ENCODE data around the gene METTL25B.

The METTL25B gene

DNA sequence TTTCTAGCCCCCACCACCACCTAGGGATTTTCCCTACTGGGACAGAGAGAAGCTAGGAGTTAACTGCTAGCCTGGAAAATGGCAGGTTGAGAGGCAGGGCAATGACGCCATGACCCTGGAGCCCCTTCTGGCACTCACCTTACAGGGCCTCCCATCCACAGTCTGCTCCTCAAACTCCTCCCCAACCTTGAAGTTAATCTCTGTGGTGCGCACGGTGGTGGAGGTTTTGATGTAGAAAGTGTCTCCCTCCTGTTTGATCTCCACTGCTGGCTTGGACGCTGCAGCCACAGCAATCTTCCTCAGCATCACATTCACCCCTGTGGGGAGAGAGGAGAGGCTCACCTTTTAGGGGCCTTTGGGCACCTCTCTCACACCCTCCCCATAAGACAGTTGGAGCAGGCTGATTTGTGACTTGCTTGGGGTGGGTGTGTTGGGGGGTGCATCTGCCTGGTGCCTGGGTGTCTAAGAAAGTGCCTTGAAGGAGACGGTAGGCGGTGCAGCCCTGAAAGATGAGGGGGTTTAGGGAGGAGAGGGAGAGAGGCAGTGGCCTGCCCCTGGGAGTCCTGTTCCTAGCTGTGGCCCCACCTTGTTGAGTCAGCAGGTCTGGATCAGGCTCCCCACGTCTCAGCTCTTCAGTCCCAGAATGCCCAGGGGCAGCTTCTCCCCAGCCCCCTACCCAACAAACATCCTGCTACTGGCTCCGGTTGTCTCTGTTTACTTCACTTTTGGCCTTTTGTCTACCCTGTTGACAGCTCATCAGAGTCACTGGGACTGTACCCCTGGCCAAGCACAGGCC, 27.3 kb upstream of the METTL25B start:
- no peak for DNase-seq (ENCODE audit: low spot score)

DNA sequence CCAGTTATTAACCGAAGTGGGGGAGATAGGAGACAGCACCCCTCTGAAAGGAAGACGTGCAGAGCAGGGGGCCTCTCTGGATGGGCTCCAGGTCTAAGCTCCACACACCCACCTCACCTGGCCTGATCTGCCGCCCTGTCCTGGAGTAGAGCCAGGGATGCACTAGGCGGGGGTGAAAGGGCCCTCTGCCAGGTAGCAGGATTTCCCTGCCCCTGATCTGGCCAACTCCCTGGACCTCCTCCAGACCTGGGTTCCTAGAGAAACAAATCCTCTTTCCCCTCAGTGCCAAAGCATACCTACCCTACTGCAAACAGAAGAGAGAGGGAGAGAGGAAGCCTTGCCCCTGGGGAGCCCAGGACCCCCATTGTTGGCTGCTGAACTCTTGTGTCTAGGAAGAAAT, 24.9 kb upstream of the METTL25B start:
- DNase-seq (ENCODE audit: low spot score), result no peak

DNA sequence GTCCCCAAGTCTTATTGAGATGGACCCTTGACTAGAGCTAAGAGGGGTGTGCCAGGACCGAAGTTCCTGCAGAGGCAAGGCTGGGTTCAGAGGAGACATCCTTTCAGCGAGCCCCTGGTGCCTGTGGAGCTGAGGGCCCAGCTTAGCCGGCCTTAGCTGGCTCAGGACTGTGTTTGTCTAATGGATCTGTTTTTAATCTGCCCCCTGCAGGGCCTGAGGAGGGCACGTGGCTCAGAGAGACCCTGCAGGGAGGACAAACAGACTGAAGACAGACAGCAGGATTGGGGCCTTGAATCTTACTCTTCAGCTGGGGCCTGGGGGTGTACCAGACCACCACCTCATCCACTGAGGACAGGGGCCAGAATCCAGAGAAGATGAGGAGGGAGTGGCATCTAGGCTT, 24.5 kb upstream of the METTL25B start:
- no peak for DNase-seq (ENCODE audit: low spot score)

DNA sequence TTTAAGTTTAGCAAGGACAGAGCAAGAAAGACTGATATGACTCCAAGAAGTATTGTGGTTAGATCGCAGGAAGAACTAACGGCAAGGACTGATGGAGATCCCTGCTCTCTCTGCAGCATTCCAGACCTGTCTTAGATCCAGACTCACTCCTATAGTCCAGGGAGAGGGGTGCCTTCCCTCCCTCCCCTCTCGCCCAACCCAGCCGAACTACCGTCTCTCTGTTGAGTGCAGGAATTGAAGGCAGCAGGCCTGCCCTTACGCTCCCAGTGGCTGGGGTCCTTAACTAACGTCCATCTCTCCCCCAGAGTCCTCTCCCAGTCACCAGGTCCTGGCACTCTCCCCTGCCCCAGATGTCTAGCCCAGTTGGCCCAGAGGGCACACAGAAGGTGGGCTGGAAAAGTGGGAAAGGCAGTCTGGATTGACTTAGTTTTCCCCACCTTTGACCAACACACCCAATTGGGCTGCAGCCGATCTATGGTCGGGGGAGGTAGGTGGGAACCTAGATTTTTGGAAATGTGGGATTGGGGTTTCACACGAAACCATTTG, 24.0 kb upstream of the METTL25B start:
- no peak for DNase-seq (ENCODE audit: low spot score)

DNA sequence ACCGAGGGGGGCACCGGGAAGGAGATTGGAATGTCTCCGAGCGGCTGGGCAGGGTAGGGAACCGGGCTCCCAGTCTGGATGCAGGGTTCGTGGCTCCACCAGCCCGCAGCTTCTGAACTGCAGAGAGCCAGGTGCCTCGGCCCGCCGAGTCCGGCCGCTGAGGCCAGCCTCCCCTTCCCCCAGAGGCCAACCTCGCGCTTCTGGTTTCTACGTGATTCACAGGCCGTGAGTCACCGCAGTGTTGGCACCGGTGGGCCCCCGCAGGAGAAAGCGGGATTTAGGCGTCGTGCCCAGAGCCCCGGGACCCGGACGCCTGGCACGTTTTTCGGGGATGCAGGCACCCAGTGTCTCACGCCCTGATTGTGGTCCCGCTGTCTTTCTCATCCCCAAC, 23.3 kb upstream of the METTL25B start:
- DNase-seq (ENCODE audit: low spot score), result peak; percentile 55

DNA sequence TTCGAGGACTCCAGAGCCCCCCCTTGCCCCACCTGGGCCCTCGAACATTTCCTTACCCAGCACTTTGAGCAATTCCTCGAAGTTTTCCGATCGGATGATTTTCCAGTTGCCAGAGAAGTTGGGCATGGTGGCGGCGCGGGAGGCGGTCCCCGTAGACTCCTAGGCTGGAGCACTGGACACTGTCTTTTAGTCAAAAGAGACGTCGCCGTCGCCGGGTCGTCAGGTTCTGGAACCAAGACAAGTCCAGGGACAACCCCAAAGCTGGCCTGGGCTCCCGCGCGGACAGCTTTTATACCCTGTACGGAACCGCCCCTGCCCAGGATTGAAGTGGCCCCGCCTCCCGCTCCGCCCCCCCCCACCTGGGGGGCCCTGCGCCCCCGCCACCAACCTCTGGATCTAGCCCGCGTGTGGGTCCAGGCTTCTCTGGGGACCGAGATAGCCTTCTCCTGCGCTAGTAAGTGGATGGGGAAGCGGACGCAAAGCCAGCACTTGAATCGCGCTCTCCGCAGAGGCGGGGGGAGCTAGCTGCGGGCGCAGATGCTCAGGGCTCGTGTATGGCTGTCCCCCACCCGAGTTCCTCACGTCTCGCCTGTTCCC, 22.9 kb upstream of the METTL25B start, which contains the start of gene CRABP2:
TSS of gene CRABP2 (minus strand) at position 263 of the 597 bp plus-strand sequence. CDS start at position 126, 137 bp downstream.
- peak; percentile 81 for DNase-seq (ENCODE audit: low spot score)

DNA sequence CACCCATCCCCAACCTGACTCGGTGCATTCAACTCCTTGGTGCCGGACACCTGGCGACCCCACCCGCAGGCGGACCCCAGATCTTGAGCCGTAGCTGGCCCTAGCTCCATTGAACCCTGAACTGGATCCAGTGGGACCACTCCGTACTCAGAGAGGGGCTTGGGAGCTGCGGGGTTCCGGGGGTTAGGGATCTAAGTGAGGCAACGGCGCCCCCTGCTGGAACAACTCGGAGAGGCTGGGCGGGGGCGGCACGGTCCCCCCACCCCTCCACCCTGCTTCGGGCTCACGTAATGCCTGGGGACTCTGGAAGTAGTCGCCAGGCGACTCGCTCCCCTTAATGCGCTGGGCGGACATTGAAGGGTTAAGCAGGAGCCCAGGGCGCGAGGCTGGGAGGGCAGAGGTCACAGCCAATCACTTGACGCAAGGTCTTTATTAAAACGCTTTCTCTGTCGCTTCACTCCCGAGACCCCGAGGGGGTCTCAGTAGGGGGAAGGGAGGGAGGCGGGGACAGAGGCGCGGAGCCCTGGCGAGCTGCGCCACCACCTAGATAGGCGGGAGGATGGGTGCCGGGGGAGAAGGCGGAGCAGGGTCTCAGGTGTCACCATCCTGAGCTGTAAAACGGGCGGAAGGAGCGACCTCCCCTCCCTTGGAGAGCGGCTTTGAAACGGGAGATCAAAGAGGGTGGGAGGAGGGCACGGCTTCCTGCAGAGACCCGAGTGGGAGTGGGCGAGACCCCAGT, 22.2 kb upstream of the METTL25B start:
- peak; percentile 87 for DNase-seq (ENCODE audit: low spot score)

DNA sequence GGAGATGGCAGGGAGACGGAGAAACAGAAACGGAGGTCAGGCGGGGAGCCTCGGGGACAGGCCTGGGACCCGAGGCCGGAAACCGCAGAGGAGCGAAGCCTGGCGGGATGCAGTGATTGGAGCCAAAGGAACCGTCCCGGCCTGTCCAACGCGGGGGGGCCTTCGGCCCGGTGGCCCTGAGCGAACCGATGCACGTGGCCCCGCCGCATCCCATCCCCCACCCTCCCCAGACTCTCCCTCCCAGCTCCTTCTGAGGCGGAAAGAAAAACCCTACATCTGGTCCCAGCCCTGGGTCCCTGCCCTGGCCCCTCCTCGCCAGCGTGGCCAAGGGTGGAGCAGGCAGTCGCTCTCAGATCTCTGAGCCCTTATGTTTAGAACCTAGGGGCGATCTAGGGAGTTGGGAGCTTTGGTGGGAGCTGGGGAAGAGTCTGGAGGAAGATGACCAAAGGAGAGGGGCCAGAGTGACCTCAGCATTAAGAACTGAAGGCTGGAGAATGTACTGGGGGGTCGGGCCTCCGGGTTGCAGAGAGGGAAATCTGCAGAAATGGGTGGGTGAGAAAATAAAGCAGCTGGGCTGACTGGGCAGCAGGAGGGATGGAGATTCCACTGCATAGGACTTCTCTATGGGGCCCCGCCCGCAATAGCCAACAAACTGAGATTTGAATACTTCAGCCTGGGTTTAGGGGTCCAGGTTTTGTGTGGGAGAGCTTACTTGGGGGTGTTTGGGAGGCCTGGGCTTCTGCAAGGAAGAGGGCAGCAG, 21.4 kb upstream of the METTL25B start:
- no peak for DNase-seq (ENCODE audit: low spot score)

DNA sequence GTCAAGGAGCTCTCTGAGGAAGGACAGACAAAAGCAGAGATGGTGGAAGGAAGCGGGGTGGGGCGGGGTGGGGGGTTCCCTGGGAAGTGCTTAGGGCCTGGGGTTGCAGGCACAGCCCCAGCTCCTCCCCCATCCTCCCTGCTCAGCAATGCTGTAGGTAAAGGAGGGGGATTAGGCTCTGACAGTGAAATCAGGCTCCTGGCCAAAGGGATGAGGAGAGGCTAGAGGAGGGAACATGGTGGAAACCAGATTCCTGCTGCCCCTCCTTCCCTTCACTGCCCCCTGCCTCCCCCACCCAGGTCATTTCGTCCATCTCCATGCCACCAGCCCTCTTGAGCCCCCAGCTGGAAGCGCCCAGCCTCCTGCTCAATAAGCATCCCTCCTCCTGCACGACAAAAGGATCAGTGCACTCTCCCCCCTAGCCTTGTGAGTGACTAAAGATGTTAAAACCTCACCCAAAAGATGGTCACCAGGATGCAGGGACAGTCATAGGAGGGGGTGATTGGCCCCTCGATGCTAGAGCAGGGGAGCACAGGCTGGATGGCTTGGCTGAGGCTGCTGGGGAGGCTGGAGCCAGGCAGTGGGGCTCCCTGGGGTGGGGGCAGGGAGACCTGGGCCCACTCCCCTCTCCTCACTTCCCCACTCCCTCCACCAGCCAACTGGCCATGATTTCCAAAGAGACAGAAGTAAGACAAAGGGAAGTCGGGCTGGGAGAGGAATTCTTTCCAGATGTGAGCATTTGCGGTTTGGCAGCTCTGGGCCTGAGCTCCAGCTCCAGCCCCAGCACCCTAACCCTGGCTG, 20.7 kb upstream of the METTL25B start:
- no peak for DNase-seq (ENCODE audit: low spot score)

DNA sequence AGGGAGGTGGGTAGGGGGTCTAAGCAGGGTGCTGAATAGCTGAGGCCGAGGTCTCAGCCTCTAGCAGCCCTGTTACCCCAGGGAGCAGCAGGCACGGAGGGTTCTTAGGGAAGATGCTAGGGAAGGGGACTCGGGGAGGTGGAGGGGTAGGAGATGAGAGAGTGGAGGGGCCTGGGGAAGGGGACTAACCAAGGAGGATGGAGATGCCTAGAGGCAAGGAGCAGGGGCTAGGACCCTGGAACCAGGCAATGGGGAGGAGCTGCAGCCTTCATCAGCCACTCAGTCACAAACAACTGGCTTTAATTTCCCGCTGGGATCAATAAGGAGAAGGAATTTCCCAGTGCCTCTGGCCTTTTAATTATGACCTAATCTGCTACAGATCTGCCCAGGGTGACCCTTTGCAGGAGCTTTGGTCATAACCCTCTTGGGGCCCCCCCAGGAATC, 20.0 kb upstream of the METTL25B start:
- DNase-seq (ENCODE audit: low spot score), result no peak

DNA sequence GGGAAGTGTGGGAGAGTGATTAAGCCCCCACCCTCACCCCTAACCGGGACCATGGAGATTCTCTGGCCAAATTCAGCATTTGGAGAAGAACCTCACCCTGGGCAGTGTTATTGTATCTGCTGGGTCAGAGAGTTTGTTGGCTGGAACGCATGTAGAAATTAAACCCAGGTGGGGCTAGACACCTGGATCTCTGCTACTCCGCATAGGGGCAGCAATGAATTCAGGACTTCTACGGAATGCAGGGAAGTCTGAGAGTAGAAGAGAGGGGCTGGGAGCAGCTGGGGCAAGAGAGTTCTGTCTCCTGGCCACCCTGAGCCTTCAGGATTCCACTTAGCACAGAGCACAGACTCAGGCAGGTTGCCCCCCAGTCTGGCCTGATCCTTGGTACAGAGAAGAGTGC, 19.2 kb upstream of the METTL25B start:
- DNase-seq (ENCODE audit: low spot score), result no peak

DNA sequence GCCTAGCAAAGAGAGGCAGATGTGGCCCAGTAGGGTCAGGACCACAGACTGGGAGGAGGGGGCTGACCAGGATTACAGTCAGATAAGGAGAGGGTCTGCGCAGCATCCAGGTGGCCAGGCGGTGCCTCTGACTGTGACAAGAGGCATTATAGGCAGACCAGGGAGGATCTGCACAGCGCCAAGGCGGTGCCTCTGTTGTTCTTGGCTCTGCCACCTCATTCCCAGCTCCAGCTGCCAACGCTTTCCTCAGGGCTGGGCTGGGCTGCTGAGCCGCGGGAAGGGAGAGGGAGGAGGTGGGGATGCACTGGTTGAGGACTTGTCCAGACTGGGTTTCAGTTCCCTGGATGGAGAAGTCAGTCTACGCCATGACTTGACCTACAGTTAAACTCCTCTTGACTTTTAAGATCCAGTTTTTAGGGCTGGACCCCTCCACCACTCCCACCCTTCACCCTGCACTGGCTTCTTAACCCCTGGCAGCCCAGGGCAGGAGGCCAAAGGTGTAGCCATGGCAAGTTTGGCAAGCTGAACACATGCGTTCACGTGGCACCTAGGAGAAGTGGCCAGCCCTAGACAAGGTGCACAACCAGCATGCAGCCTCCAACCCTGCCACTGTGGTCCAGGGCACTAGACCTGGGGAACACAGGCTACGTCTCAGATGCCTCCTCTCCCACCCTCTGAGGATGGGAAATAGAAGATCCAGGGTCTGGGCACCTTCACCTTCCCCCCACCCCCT, 18.3 kb upstream of the METTL25B start:
- no peak for DNase-seq (ENCODE audit: low spot score)

DNA sequence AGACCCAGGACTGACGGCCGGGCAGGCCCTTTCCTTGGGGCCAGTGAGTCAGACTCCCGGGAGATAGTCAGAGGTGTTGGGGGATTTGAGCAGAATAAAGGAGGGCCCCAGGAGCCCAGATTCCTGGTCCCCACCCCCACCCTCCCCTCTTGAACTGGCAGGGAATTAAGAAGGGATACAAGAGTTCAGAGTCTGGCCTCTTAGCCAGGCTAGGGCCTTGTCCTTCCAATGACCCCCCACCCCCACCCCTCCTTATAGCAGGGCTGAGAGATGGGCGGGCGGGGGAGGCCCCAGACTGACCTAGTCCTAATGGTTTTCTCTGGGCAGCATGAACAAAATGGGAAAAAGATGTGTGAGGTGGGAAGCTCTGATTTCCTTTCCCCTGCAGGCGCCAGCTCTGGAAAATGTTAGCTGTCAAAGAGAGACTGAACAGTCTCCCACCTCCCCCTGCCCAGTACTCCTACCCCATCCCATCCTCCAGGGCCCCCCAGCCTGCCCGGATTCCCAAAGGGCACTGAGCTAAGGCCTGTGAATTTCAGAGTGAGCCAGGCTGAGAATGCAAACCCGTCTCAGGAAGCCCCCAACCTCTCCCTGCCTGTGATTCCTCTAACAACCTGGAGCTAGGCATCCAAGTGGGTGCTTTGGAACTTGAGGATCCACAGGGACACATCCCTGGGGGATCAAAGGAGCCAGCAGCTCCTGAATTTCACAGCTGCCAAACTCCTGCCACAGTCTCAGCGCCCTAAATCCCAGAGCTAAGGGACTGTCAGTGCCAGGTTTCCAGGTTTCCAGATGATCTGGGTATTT, 17.1 kb upstream of the METTL25B start:
- DNase-seq (ENCODE audit: low spot score), result no peak

DNA sequence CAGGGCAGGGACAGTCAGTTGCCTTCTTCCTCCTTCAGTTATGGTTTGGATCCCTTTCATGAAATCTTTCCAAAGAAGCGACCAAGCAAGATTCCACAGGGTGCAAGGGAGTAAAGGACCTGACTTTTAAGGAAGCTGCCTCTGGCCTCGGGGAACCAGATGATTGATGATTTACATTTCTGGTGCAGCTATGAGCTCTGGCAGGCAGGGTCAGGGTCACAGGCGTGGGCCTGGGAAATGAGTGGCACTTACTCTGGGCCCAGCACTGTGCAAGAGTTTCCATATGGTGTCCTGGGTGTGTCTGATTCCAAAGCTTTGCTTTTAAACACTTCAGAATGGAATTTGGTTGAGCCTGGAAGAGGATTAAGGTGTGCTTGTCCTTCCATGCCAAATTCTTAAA, 15.6 kb upstream of the METTL25B start:
- no peak for DNase-seq (ENCODE audit: low spot score)

DNA sequence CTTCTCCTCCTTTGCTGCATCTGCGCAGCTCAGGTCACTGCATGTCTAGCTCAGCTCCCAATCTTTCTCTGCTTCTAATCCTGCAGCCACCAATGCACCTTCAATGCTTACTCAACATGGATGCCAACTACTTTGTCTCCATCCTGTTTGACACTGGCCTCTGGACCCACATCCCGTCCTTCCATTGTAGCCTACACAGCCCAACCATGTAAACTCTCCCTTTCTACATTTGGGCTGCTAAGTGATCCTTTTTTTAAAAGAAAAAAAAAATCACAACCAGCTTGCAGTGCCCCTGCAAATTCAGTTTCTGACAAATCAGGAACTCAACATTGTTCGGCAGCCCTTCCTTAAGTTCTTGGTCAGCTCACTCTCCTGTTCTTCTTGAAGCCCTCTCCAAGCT, 13.4 kb upstream of the METTL25B start:
- DNase-seq (ENCODE audit: low spot score), result no peak

DNA sequence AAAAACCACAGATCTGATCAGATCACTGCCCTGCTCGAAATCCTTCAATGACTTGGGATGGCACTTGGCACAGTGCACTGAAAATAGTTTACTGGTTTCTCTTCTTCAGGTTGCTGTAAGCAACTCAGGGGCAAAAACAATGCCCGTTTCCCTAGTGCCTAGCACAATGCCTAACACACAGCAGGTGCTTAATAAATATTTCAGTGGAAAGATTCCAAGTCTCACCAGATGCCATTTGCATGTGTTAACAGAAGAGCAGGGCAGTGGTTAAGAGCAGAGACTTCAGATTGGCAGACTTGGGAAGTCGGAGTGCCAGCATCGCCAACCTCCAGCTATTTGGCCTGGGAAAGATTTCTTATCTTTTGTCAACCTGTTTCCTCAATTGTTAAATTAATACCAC, 10.9 kb upstream of the METTL25B start:
- DNase-seq (ENCODE audit: low spot score), result no peak

DNA sequence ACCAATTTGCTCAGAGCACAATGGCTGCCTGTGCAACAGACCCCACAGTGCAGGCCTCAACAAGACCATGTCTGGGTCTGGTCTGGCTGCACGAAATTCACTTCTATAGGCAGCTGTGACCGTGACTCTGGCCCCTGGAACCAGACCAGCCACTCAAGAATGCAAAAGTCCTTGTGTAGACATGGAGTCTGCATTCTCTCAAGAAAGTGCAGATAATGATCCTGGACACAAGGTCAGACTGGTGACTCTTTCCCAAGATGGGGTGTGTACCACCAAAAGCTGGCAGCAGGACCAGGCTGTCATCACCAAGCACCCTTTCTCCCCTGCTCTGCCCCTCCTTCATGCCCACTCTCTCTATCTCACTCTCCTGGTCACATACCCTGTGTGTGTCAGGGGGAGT, 7.1 kb upstream of the METTL25B start:
- no peak for DNase-seq (ENCODE audit: low spot score)

DNA sequence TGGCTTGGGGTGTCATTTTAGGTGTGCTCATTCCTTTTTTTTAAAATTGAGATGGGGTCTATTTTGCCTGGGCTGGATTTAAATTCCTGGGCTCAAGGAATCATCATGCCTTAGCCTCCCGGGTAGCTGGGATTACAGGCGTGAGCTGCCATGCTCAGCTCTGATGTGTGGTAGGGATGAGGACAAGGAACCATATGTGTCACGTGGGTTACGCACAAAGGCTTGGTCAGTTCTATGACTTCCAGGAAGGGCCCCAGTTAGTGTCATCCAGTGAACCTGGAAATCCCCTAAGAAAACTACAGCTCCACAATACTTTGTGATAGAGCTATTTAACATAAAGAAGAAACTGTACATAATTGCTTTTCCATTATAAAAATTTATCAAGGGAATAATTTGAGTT, 6.7 kb upstream of the METTL25B start:
- DNase-seq (ENCODE audit: low spot score), result no peak

DNA sequence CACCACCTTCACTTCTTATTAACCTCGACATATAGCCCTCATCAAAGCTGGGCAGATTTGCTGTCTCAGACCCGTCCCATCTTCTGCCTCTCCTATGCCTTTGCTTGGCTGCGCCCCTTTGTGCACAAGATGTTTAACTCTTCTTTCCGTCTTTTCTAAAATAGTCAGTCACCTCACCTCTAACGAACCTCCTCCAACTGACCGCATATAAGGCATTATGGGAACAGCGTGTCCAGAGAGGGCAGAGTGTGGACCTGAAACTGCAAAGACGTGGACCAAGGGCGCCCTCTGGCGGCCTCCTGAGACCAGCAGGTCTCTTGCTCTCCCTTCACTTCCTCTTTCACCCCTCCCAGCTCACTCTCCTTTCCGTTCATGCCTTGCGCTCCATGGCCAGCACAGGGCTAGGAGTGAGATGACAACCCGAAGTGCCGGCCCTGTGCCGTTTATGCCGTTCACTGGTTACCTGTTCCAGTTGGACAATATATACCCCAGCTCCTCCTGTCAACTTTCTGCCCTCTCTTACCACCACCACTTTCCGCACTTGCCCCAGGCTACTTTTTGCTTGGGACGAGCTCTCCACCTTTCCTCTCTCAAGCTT, 2.5 kb upstream of the METTL25B start:
- DNase-seq (ENCODE audit: low spot score), result peak; percentile 86
